ENCODE data around the gene ZFP36L2.

- TF ChIP-seq CTCF (IDR thresholded peaks at IDR 0.05; ENCODE audit: low read depth, low read length, poor library complexity, severe bottlenecking) (no peak), EZH2phosphoT487 (IDR thresholded peaks at IDR 0.05; ENCODE audit: borderline replicate concordance, low read length) (no peak)
Measured at GRCh38 chr2:43233218-43234212, 7.1 kb upstream of the ZFP36L2 start.

Measured in DOHH2 (cell line).